Activated CD4-positive, alpha-beta memory T cell treated with anti-CD3 and anti-CD28 coated beads for 36 hours (primary cell): ENCODE results near the gene SOHLH1. TPM values are rescaled to one million over a fixed set of nuclear protein-coding genes. Genes with fewer than 3 reads are reported as not detected.

Source experiments
- CTCF ChIA-PET: fragments of 350-600 bp; sonication (Branson Sonifier 250); formaldehyde crosslinking; loops from one replicate; lab custom pipeline; 2021; ENCODE audit warnings: antibody characterized with exemption, inconsistent platforms; lab: Charles Lee
- POLR2A ChIA-PET: fragments of 350-600 bp; sonication (Branson Sonifier 250); formaldehyde crosslinking; loops from one replicate; lab custom pipeline; 2021; ENCODE audit warnings: antibody characterized with exemption; lab: Charles Lee
- DNase-seq: peaks from one replicate; pipeline ENCODE4 v3.0.0-alpha.2; 2020
- H3K27ac Mint-ChIP-seq: one replicate; pipeline ENCODE4 v1.8.0; 2021; ENCODE audit warnings: mixed read lengths
- H3K27me3 Mint-ChIP-seq: one replicate; pipeline ENCODE4 v1.8.0; 2021; ENCODE audit warnings: mixed read lengths
- H3K36me3 Mint-ChIP-seq: one replicate; pipeline ENCODE4 v1.8.0; 2021; ENCODE audit warnings: mixed read lengths
- H3K4me1 Mint-ChIP-seq: one replicate; pipeline ENCODE4 v1.8.0; 2021; ENCODE audit warnings: low read depth, mixed read lengths
- H3K4me3 Mint-ChIP-seq: one replicate; pipeline ENCODE4 v1.8.0; 2021; ENCODE audit warnings: mild to moderate bottlenecking, mixed read lengths
- H3K9me3 Mint-ChIP-seq: one replicate; pipeline ENCODE4 v1.8.0; 2021; ENCODE audit warnings: mixed read lengths
- intact Hi-C: fragments of 100-400 bp; cut with micrococcal nuclease; formaldehyde crosslinking; loops from one replicate; pipeline ENCODE4 v1.15.1; 2023
- total RNA-seq, 2 experiments: library from RNA; stranded (reverse); gene quantifications; one replicate each; pipeline ENCODE4 v1.2.3, GENCODE V29; 2021

SOHLH1 gene
- total RNA-seq, 2 experiments from 2014 or later: not detected

- Mint-ChIP-seq H3K9me3 (no peaks in the 10 kb centered on the region), H3K27me3 (peaks cover 2% of the 10 kb centered on the region), H3K36me3 (no peaks in the 10 kb centered on the region), H3K4me1 (no peaks in the 10 kb centered on the region), H3K27ac (no peak overlapping the region), H3K4me3 (no peak overlapping the region)
- intact Hi-C loops: no loop called here
- no peak for DNase-seq
- ChIA-PET POLR2A (no interaction called here), CTCF (no interaction called here)
These were observed 38.9 kb downstream of the SOHLH1 start for GRCh38 chr9:135660407-135660806.

GRCh38 chr9:135659252-135659651 is 40.0 kb downstream of the SOHLH1 start:
- Mint-ChIP-seq H3K27me3 (peaks cover 2% of the 10 kb centered on the region), H3K27ac (no peak overlapping the region), H3K9me3 (no peaks in the 10 kb centered on the region), H3K4me1 (no peaks in the 10 kb centered on the region), H3K4me3 (no peak overlapping the region), H3K36me3 (no peaks in the 10 kb centered on the region)
- no peak for DNase-seq
- intact Hi-C loops: no loop called here
- POLR2A ChIA-PET: no interaction called here
- CTCF ChIA-PET: no interaction called here

- DNase-seq: no peak
- H3K4me1 Mint-ChIP-seq: no peaks in the 10 kb centered on the region
- no peak overlapping the region for H3K4me3 Mint-ChIP-seq
- no peaks in the 10 kb centered on the region for H3K36me3 Mint-ChIP-seq
- ChIA-PET POLR2A (no interaction called here), CTCF (no interaction called here)
- H3K27me3 Mint-ChIP-seq: peaks cover 6% of the 10 kb centered on the region
- H3K9me3 Mint-ChIP-seq: no peaks in the 10 kb centered on the region
- intact Hi-C loops: no loop called here
- H3K27ac Mint-ChIP-seq: no peak overlapping the region
These were observed 41.9 kb downstream of the SOHLH1 start for GRCh38 chr9:135657416-135657815.

DNA sequence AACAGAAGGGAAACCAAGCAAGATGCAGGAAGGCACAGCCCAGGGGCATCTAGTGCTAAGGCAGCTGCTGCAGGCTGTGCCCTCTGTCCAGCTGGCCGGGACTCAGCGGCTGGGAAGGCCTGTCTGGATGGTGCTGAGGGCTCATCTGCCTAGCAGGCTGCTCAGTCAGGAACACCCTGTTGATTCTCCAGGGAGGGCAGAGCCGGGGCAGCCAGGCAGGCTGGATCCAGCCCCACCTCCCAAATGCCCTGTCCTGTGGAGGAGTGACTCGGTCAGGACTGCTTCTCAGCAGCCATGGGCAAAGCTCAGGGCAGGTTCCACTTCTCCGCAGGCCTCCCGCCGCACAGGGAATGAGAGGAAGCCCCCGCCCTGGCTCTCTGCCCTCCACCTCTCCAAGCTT is 44.0 kb downstream of the SOHLH1 start:
- H3K36me3 Mint-ChIP-seq: no peaks in the 10 kb centered on the region
- intact Hi-C loops: no loop called here
- H3K4me1 Mint-ChIP-seq: no peaks in the 10 kb centered on the region
- H3K27ac Mint-ChIP-seq: no peak overlapping the region
- no peak for DNase-seq
- ChIA-PET CTCF (no interaction called here), POLR2A (no interaction called here)
- peaks cover 2% of the 10 kb centered on the region for H3K9me3 Mint-ChIP-seq
- no peak overlapping the region for H3K4me3 Mint-ChIP-seq
- peaks cover 8% of the 10 kb centered on the region for H3K27me3 Mint-ChIP-seq

- intact Hi-C loops: no loop called here
- CTCF ChIA-PET: no interaction called here
- no peak for DNase-seq
These were observed 48.9 kb downstream of the SOHLH1 start for GRCh38 chr9:135650408-135650807.

DNA sequence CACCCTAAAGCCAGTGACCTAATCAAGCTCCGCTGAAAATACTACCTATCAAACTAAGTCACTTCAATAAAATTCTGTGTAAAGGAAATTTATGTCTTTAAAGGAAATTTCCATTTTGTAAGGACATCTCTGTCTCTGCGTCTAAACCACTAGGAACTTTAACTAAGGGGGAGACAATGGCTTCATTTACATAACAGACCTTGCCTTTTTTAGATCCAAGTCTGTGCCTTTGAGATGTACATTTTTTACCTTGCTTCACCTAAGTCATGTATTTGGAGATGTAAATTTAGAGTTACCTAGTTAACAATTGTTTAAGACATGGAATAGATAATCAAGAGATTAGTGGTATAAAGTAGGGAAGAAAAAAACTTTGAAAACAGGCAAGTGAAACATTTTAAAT is 49.8 kb downstream of the SOHLH1 start:
- Mint-ChIP-seq H3K4me3 (no peak overlapping the region), H3K36me3 (peaks cover 13% of the 10 kb centered on the region), H3K9me3 (peaks cover 48% of the 10 kb centered on the region), H3K27ac (no peak overlapping the region), H3K27me3 (peaks cover 9% of the 10 kb centered on the region), H3K4me1 (no peaks in the 10 kb centered on the region)
- CTCF ChIA-PET: no interaction called here
- DNase-seq: no peak
- POLR2A ChIA-PET: no interaction called here
- intact Hi-C loops: no loop called here

More at GRCh38 chr9:135650408-135650807, 48.9 kb downstream of the SOHLH1 start:
- POLR2A ChIA-PET: no interaction called here
- H3K36me3 Mint-ChIP-seq: peaks cover 7% of the 10 kb centered on the region
- peaks cover 9% of the 10 kb centered on the region for H3K27me3 Mint-ChIP-seq
- H3K4me3 Mint-ChIP-seq: no peak overlapping the region
- no peaks in the 10 kb centered on the region for H3K4me1 Mint-ChIP-seq
- H3K27ac Mint-ChIP-seq: no peak overlapping the region
- H3K9me3 Mint-ChIP-seq: peaks cover 39% of the 10 kb centered on the region

DNA sequence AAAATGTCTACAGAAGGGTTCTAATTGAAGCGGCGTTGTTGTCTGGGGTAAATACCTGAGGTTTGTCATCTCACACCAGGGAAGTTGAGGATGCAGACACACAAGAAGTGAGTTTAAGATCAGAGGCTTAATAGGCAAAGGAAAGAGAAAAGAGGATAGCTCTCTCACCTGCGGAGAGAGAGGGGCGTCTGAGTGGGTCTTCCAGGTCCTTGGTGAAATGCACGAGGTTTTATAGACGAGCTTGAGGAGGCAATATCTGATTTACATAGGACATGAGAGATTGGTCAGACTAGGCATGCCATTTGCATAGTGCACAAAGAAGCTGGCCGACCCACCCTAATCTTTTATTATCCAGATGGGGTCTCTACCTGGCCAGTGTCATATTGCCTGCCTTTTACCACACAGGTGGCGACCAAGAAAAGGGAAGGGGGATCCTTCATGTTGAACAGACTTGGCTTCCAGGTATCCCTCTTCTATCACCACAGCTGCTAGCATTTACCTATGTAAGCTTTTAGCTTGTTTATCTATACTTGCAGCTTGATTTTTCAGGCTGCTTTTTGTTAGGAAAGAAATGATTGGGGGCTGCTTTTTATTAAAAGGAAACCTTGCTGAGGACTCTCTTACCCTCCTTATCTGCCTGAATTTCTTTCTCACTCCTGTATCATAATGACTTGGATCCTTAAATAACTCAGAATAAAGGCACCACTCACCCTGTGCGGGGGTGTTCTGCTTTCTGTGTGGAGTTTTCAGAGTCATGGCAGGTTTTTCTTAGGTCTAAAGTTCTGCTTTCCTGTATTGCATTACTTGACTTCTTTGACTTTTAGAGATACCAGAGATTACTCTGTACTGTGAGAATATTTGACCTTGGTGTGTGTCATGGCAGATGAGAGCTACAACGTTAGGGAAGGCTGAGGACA is 50.5 kb downstream of the SOHLH1 start:
- peaks cover 9% of the 10 kb centered on the region for H3K27me3 Mint-ChIP-seq
- POLR2A ChIA-PET: no interaction called here
- no peak for DNase-seq
- H3K4me1 Mint-ChIP-seq: no peaks in the 10 kb centered on the region
- CTCF ChIA-PET: no interaction called here
- H3K9me3 Mint-ChIP-seq: peaks cover 55% of the 10 kb centered on the region
- intact Hi-C loops: no loop called here
- H3K4me3 Mint-ChIP-seq: no peak overlapping the region
- H3K36me3 Mint-ChIP-seq: peaks cover 14% of the 10 kb centered on the region
- no peak overlapping the region for H3K27ac Mint-ChIP-seq

- H3K9me3 Mint-ChIP-seq: peaks cover 60% of the 10 kb centered on the region
- H3K27ac Mint-ChIP-seq: no peak overlapping the region
- intact Hi-C loops: no loop called here
- no peak for DNase-seq
- ChIA-PET POLR2A (no interaction called here), CTCF (interaction anchor here (0.7 kb wide), 1 partner anchor 26 kb away, joined by 3 read pairs; no protein-coding TSS in a partner anchor)
- H3K27me3 Mint-ChIP-seq: peaks cover 5% of the 10 kb centered on the region
- H3K4me1 Mint-ChIP-seq: no peaks in the 10 kb centered on the region
- H3K36me3 Mint-ChIP-seq: peaks cover 14% of the 10 kb centered on the region
- no peak overlapping the region for H3K4me3 Mint-ChIP-seq
These were observed 51.4 kb downstream of the SOHLH1 start for GRCh38 chr9:135647884-135648283.

DNA sequence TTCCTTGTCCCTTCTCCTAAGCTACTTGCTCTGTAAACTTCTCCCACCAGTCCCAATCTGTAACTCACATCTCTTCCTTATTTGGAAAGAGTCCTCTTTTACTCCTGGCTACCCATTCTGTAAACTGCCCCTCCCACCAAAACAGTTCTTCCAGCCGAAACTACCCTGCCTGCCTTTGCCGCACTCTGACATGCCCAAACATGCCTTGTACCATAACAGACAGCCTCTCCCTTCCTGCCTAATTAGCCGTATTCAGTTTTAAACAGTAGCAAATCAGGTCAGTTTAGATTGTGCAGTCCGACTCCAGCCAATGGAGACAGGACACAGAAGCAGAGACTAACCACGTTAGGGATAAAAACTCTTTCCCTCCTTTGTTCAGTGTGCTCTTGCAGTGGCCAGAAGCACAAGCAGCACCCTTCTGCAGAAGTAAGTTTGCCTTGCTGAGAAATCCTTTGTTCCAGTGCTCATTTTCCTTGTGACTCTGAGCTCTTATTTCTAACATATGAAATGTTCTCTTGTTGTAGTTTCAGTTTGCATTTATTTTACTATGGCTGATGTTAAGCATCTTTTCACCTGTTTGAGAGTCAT is 54.6 kb downstream of the SOHLH1 start:
- Mint-ChIP-seq H3K36me3 (peaks cover 14% of the 10 kb centered on the region), H3K27ac (no peak overlapping the region), H3K9me3 (peaks cover 53% of the 10 kb centered on the region), H3K4me1 (no peaks in the 10 kb centered on the region), H3K27me3 (peaks cover 7% of the 10 kb centered on the region), H3K4me3 (no peak overlapping the region)
- CTCF ChIA-PET: no interaction called here
- intact Hi-C loops: no loop called here
- no peak for DNase-seq
- POLR2A ChIA-PET: no interaction called here

Other genes starting within 250 kb of the SOHLH1 start
- gene PPP1R26, start 219.7 kb downstream of the SOHLH1 start, total RNA-seq: 1 to 10 TPM; 3.5 to 4.9 TPM
- gene MRPS2, start 198.8 kb downstream of the SOHLH1 start, total RNA-seq: 10 to 100 TPM; 42.2 to 42.7 TPM
- not detected for gene LCN1, start 178.0 kb downstream of the SOHLH1 start, total RNA-seq
- not detected for gene OBP2A, start 153.4 kb downstream of the SOHLH1 start, total RNA-seq
- not detected for gene PAEP, start 137.7 kb downstream of the SOHLH1 start, total RNA-seq
- not detected for gene GLT6D1, start 59.9 kb downstream of the SOHLH1 start, total RNA-seq
- gene LCN9, start 36.2 kb downstream of the SOHLH1 start, total RNA-seq: not detected
- gene KCNT1, start 2.7 kb upstream of the SOHLH1 start, total RNA-seq: not detected
- 10 to 100 TPM; 43.2 to 46.0 TPM for gene CAMSAP1, start 208.1 kb upstream of the SOHLH1 start, total RNA-seq